Adrenal gland (tissue), 12 donors: ENCODE measurements around the gene ABO. TPM values are rescaled to one million over a fixed set of nuclear protein-coding genes. Genes with fewer than 3 reads are reported as not detected.
A peak's percentile ranks its signal among the peaks of the same experiment; 100 is the strongest.
"Not testable (repeated sequence)": the region's sequence is repeated elsewhere in the genome, so short reads cannot be mapped to it uniquely, and the experiment has no call there.

Source experiments
- DNase-seq, 7 donors: peaks; one replicate each; pipeline ENCODE4 v3.0.0-alpha.2; 2019 to 2020
- H3K27ac ChIP-seq, 5 donors: fragments of 200-600 bp; sonication (generic) in 4 of 5; 1 replicate in 3 of 5; 2 replicates in 2 of 5; pipeline versions ENCODE4 v1.5.1 to v1.8.0; 2016 to 2020; ENCODE audit warnings: mild to moderate bottlenecking in 1 of 5
- H3K27me3 ChIP-seq: fragments of 200-600 bp; 2 replicates; pipeline ENCODE4 v1.8.0; 2021
- H3K36me3 ChIP-seq, 2 donors: fragments of 200-600 bp; replicated peaks in 1 of 2; 1 replicate in 1 of 2; 2 replicates in 1 of 2; pipeline versions ENCODE4 v1.5.1 to v1.8.0; 2018 to 2022
- H3K4me1 ChIP-seq, 2 donors: fragments of 200-600 bp; replicated peaks in 1 of 2; 1 replicate in 1 of 2; 2 replicates in 1 of 2; pipeline versions ENCODE4 v1.5.1 to v1.8.0; 2018 to 2021
- H3K4me3 ChIP-seq, 4 donors: fragments of 200-600 bp; sonication (generic) in 3 of 4; one replicate each; pipeline ENCODE4 v1.5.1; 2016 to 2018
- H3K9me3 ChIP-seq, 3 donors: fragments of 200-600 bp; sonication (generic) in 1 of 3; replicated peaks in 1 of 3; 1 replicate in 2 of 3; 2 replicates in 1 of 3; pipeline versions ENCODE4 v1.5.1 to v1.8.0; 2016 to 2021
- CTCF ChIP-seq, 6 experiments: fragments of 450-650 bp in 4 of 6; fragments of 200-600 bp in 2 of 6; sonication (generic) in 1 of 6; IDR thresholded peaks; 1 replicate in 5 of 6; 2 replicates in 1 of 6; pipeline versions ENCODE4 v1.5.1 to v1.8.0; 2016 to 2021; ENCODE audit warnings: antibody characterized with exemption in 6 of 6, mild to moderate bottlenecking in 2 of 6, moderate library complexity in 1 of 6
- POLR2A ChIP-seq, 2 donors: fragments of 450-650 bp; IDR thresholded peaks; one replicate each; pipeline ENCODE4 v1.6.1; 2017; ENCODE audit warnings: antibody characterized with exemption in 2 of 2, mild to moderate bottlenecking in 2 of 2, moderate library complexity in 1 of 2
- WGBS, 4 donors: extraction: QIAGEN DNeasy Blood & Tissue Kit in 2 of 4; methylation state at CpG; one replicate each; pipeline versions ENCODE4 v1.1.5 to v1.1.7; 2013 to 2017; 5-methylcytosine and 5-hydroxymethylcytosine counted together
- intact Hi-C, 2 donors: fragments of 100-400 bp; cut with DNase I; formaldehyde crosslinking; loops; one replicate each; pipeline versions ENCODE4 v1.14.1 to v1.15.0; 2022 to 2023
- polyA plus RNA-seq, 3 donors: library from polyadenylated mRNA; stranded (reverse); fragments of 200-250 nt in 2 of 3; fragments of 350-450 nt in 1 of 3; fragmentation: Illumina TruSeq in 1 of 3; extraction: RNeasy Lipid Tissue Mini Kit (QIAGEN cat#74804) in 1 of 3; gene quantifications; one replicate each; pipeline ENCODE4 v1.2.3, GENCODE V29; 2013 to 2014
- total RNA-seq, 9 donors: library from RNA; depleted of rRNA in 4 of 9; stranded (reverse); fragments of >200 nt in 4 of 9; fragments of 120-200 nt in 1 of 9; fragmentation: NEBNext Ultra II Directional in 1 of 9; extraction: Animal tissue kit (Norgen Biotek cat#: 25700) in 1 of 9; gene quantifications; one replicate each; pipeline versions ENCODE4 v1.1.0 to v1.2.4, GENCODE V29; 2013 to 2023
- donor health status: healthy with polysubstance abuse.
- donor health status: Bipolar disorder and iron deficiency.
- donor health status: DM: yes; HTN: yes; CAD: no.
- donor health status: DM: no; HTN: no; CAD: no.
- donor health status: DM: no; HTN: no; CAD: no.
- donor health status: DM: yes; HTN: yes; CAD: no.

Gene ABO
- total and polyA plus RNA-seq, 12 donors: 2.9 to 43.1 (median 18.6) TPM

GRCh38 chr9:133221177-133221809 lies 53.7 kb downstream of the ABO start:
- H3K27me3 ChIP-seq: no peaks in the 10 kb centered on the region
- H3K9me3 ChIP-seq: no peaks in the 10 kb centered on the region
- intact Hi-C loops: no loop called here
- 70 to 74% (median 73%) methylated on average over 12 of the region's 12 CpGs for WGBS, 4 donors
- H3K4me3 ChIP-seq: no peak overlapping the region
- TF ChIP-seq CTCF (IDR thresholded peaks at IDR 0.05) (no peak), POLR2A (IDR thresholded peaks at IDR 0.05) (no peak)
- no peak overlapping the region for H3K27ac ChIP-seq
- H3K4me1 ChIP-seq: no peaks in the 10 kb centered on the region
- peak in 1 of 7 donors; percentile 10 for DNase-seq
- no peaks in the 10 kb centered on the region for H3K36me3 ChIP-seq

GRCh38 chr9:133218049-133218975 lies 56.7 kb downstream of the ABO start:
- H3K27me3 ChIP-seq, intact Hi-C loops: not testable (repeated sequence)
- WGBS, 4 donors: 66 to 80% (median 72%) methylated on average over 18 to 19 of the region's 19 CpGs

GRCh38 chr9:133217333-133217988 lies 57.5 kb downstream of the ABO start:
- H3K36me3 ChIP-seq, intact Hi-C loops, H3K9me3 ChIP-seq, H3K27ac ChIP-seq, H3K27me3 ChIP-seq, H3K4me1 ChIP-seq, H3K4me3 ChIP-seq: not testable (repeated sequence)
- WGBS, 4 donors: 63 to 70% (median 67%) methylated on average over 8 to 12 of the region's 12 CpGs
- DNase-seq: peak in 1 of 7 donors; percentile 10

More at GRCh38 chr9:133218049-133218975, 56.7 kb downstream of the ABO start:
- H3K27ac ChIP-seq, H3K36me3 ChIP-seq, H3K9me3 ChIP-seq, H3K4me3 ChIP-seq, H3K4me1 ChIP-seq: not testable (repeated sequence)
- peak in 1 of 7 donors; percentile 15 for DNase-seq

- intact Hi-C loops, H3K4me1 ChIP-seq, H3K27me3 ChIP-seq, H3K4me3 ChIP-seq, H3K9me3 ChIP-seq, H3K36me3 ChIP-seq, H3K27ac ChIP-seq: not testable (repeated sequence)
- WGBS, 4 donors: 31 to 40% (median 33%) methylated on average over 4 of the region's 4 CpGs
- peak in 1 of 7 donors; percentile 13 for DNase-seq
Measured at GRCh38 chr9:133214276-133214675, 60.7 kb downstream of the ABO start.

GRCh38 chr9:133210609-133211008 lies 64.4 kb downstream of the ABO start:
- H3K4me3 ChIP-seq: no peak overlapping the region
- H3K9me3 ChIP-seq: no peaks in the 10 kb centered on the region
- TF ChIP-seq CTCF (IDR thresholded peaks at IDR 0.05) (no peak), POLR2A (IDR thresholded peaks at IDR 0.05) (no peak)
- WGBS, 4 donors: 88 to 95% (median 92%) methylated on average over 7 of the region's 7 CpGs
- intact Hi-C loops: no loop called here
- H3K4me1 ChIP-seq: no peaks in the 10 kb centered on the region
- no peak overlapping the region for H3K27ac ChIP-seq
- DNase-seq: peak in 1 of 7 donors; percentile 9
- no peaks in the 10 kb centered on the region for H3K27me3 ChIP-seq
- no peaks in the 10 kb centered on the region for H3K36me3 ChIP-seq
